GM12878 (cell line): Measurements from ENCODE around the gene MLEC. TPM values are rescaled to one million over a fixed set of nuclear protein-coding genes. Genes with fewer than 3 reads are reported as not detected.
A peak's percentile ranks its signal among the peaks of the same experiment; 100 is the strongest.

ENCODE experiments used
- BCL11A ChIP-seq: IDR thresholded peaks from 2 replicates; pipeline ENCODE4 v1.6.1; 2011; ENCODE audit warnings: low read depth, low read length
- BHLHE40 ChIP-seq, 2 experiments: fragments of 450-650 bp in 1 of 2; IDR thresholded peaks; 2 replicates each; pipeline ENCODE4 v1.6.1; 2011 to 2017; ENCODE audit warnings: low read depth in 2 of 2, borderline replicate concordance in 1 of 2, improper control_type of control experiment in 1 of 2, low read length in 1 of 2, mild to moderate bottlenecking in 1 of 2
- BRCA1 ChIP-seq: IDR thresholded peaks from 2 replicates; pipeline ENCODE4 v1.6.1; 2011; ENCODE audit warnings: low read depth, low read length, improper control_type of control experiment
- DPF2 ChIP-seq: fragments of 450-650 bp; IDR thresholded peaks from 2 replicates; pipeline ENCODE4 v1.6.1; 2017; ENCODE audit warnings: mild to moderate bottlenecking
- EED ChIP-seq: sonication (generic); IDR thresholded peaks from 2 replicates; pipeline ENCODE4 v1.6.1; 2016; ENCODE audit warnings: antibody characterized with exemption, low read depth
- ETV6 ChIP-seq, 2 experiments: fragments of 450-650 bp in 1 of 2; IDR thresholded peaks in 1 of 2; conservative IDR thresholded peaks in 1 of 2; 2 replicates each; pipeline ENCODE4 v1.6.1; 2014; ENCODE audit warnings: antibody characterized with exemption in 1 of 2, borderline replicate concordance in 1 of 2, low read depth in 1 of 2, mild to moderate bottlenecking in 1 of 2, moderate library complexity in 1 of 2
- HSF1 ChIP-seq: fragments of 150-350 bp; IDR thresholded peaks from 2 replicates; pipeline ENCODE4 v1.6.1; 2014; ENCODE audit warnings: mild to moderate bottlenecking, low read depth, low read length
- IKZF2 ChIP-seq, 2 experiments: fragments of 450-650 bp; IDR thresholded peaks; 2 replicates each; pipeline ENCODE4 v1.6.1; 2017; ENCODE audit warnings: mild to moderate bottlenecking in 2 of 2, moderate library complexity in 2 of 2
- MTA2 ChIP-seq: fragments of 450-650 bp; IDR thresholded peaks from 2 replicates; pipeline ENCODE4 v1.6.1; 2016; ENCODE audit warnings: low read depth, mild to moderate bottlenecking, moderate library complexity
- NKRF ChIP-seq: fragments of 450-650 bp; conservative IDR thresholded peaks from 2 replicates; pipeline ENCODE4 v1.6.1; 2017; ENCODE audit warnings: mild to moderate bottlenecking, moderate library complexity
- POLR2AphosphoS2 ChIP-seq: IDR thresholded peaks from 2 replicates; pipeline ENCODE4 v1.6.1; 2011; ENCODE audit warnings: low read depth, mild to moderate bottlenecking, low read length, improper control_type of control experiment, moderate library complexity
- RAD21 ChIP-seq: IDR thresholded peaks from 2 replicates; pipeline ENCODE4 v1.6.1; 2011; ENCODE audit warnings: mild to moderate bottlenecking, low read depth, low read length, moderate library complexity; ENCODE audit not compliant: insufficient read depth
- RAD51 ChIP-seq: fragments of 450-650 bp; IDR thresholded peaks from 2 replicates; pipeline ENCODE4 v1.6.1; 2016; ENCODE audit warnings: moderate library complexity, mild to moderate bottlenecking, inconsistent platforms
- SMARCA5 ChIP-seq: fragments of 450-650 bp; IDR thresholded peaks from 2 replicates; pipeline ENCODE4 v1.6.1; 2017; ENCODE audit warnings: mild to moderate bottlenecking
- YY1 ChIP-seq: IDR thresholded peaks from 2 replicates; pipeline ENCODE4 v1.6.1; 2011; ENCODE audit warnings: low read depth, mild to moderate bottlenecking, low read length
- ZBTB40 ChIP-seq: fragments of 450-650 bp; IDR thresholded peaks from 2 replicates; pipeline ENCODE4 v1.6.1; 2016; ENCODE audit warnings: mild to moderate bottlenecking, moderate library complexity, borderline replicate concordance
- ZSCAN29 ChIP-seq: fragments of 450-650 bp; IDR thresholded peaks from 2 replicates; pipeline ENCODE4 v1.6.1; 2017; ENCODE audit warnings: mild to moderate bottlenecking, moderate library complexity
- polyA plus RNA-seq, 11 experiments: library from polyadenylated mRNA; depleted of rRNA in 4 of 11; unstranded in 6 of 11; stranded (reverse) in 5 of 11; fragments of >200 nt; fragmentation: Nextera tagmentation in 4 of 11; fragmentation: Illumina TruSeq in 1 of 11; extraction: Ambion mirVana in 4 of 11; extraction: Trizol in 1 of 11; gene quantifications; 1 replicate in 1 of 11; 2 replicates in 10 of 11; pipeline versions ENCODE4 v1.2.1 to v1.2.3, GENCODE V29; 2011 to 2016; ENCODE audit warnings: inconsistent platforms in 2 of 11, missing spikeins in 2 of 11, low read depth in 1 of 11
- total RNA-seq, 4 experiments: library from RNA; depleted of rRNA in 3 of 4; stranded (reverse); fragments of >200 nt in 3 of 4; fragmentation: Illumina TruSeq in 1 of 4; extraction: Trizol in 1 of 4; gene quantifications; 2 replicates each; pipeline versions ENCODE4 v1.2.1 to v1.2.3, GENCODE V29; 2013 to 2021
- TF ChIP-seq, protein P1 (sequence below): fragments of 450-650 bp; IDR thresholded peaks from 2 replicates; pipeline ENCODE4 v1.6.1; 2017; ENCODE audit warnings: low read depth, mild to moderate bottlenecking, moderate library complexity

MLEC gene
- total and polyA plus RNA-seq, 10 of the 15 experiments (the other 5 are each of a cell fraction or from before 2014, with no cell fraction given), result 26.7 to 172 (median 103) TPM

GRCh38 chr12:120662879-120663278 is 24.1 kb upstream of the MLEC start (continued):
- TF ChIP-seq NKRF, result no peak
- TF ChIP-seq, protein P1, sequence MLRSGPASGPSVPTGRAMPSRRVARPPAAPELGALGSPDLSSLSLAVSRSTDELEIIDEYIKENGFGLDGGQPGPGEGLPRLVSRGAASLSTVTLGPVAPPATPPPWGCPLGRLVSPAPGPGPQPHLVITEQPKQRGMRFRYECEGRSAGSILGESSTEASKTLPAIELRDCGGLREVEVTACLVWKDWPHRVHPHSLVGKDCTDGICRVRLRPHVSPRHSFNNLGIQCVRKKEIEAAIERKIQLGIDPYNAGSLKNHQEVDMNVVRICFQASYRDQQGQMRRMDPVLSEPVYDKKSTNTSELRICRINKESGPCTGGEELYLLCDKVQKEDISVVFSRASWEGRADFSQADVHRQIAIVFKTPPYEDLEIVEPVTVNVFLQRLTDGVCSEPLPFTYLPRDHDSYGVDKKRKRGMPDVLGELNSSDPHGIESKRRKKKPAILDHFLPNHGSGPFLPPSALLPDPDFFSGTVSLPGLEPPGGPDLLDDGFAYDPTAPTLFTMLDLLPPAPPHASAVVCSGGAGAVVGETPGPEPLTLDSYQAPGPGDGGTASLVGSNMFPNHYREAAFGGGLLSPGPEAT, result peak; percentile 89
- TF ChIP-seq RAD21, result 0 out of 2 replicates have a peak, but pooled peaks have one; percentile 4
- TF ChIP-seq ZBTB40, result no peak
- peak; percentile 95 to 97 for TF ChIP-seq IKZF2 (IDR thresholded peaks at IDR 0.05)
- no peak for TF ChIP-seq ETV6 (conservative IDR thresholded peaks at IDR 0.05 in 1 of 2, IDR thresholded peaks at IDR 0.05 in 1 of 2; ENCODE audit: borderline replicate concordance in 1 of 2, low read depth in 1 of 2)
- TF ChIP-seq SMARCA5, result 0 out of 2 replicates have a peak, but pooled peaks have one; percentile 34
- peak; percentile 75 for TF ChIP-seq DPF2
- no peak for TF ChIP-seq POLR2AphosphoS2
- peak; percentile 27 to 51; a peak in 1 of 4 replicates for TF ChIP-seq BHLHE40 (IDR thresholded peaks at IDR 0.05; ENCODE audit: borderline replicate concordance in 1 of 2, low read depth in 2 of 2, low read length in 1 of 2)
- no peak for TF ChIP-seq YY1
- TF ChIP-seq EED, result peak; percentile 51; the same call in 1 of the 2 replicates
- TF ChIP-seq BCL11A, result peak; percentile 40; the same call in 1 of the 2 replicates
- TF ChIP-seq RAD51, result no peak
- TF ChIP-seq HSF1, result no peak
- no peak for TF ChIP-seq ZSCAN29
- peak; percentile 73; the same call in 1 of the 2 replicates for TF ChIP-seq MTA2
- TF ChIP-seq BRCA1, result no peak
